ENCODE results near the gene LGALS4.

- no peak for TF ChIP-seq EZH2 (IDR thresholded peaks at IDR 0.05; ENCODE audit: borderline replicate concordance, low read length)
- TF ChIP-seq, protein P1, sequence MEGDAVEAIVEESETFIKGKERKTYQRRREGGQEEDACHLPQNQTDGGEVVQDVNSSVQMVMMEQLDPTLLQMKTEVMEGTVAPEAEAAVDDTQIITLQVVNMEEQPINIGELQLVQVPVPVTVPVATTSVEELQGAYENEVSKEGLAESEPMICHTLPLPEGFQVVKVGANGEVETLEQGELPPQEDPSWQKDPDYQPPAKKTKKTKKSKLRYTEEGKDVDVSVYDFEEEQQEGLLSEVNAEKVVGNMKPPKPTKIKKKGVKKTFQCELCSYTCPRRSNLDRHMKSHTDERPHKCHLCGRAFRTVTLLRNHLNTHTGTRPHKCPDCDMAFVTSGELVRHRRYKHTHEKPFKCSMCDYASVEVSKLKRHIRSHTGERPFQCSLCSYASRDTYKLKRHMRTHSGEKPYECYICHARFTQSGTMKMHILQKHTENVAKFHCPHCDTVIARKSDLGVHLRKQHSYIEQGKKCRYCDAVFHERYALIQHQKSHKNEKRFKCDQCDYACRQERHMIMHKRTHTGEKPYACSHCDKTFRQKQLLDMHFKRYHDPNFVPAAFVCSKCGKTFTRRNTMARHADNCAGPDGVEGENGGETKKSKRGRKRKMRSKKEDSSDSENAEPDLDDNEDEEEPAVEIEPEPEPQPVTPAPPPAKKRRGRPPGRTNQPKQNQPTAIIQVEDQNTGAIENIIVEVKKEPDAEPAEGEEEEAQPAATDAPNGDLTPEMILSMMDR (IDR thresholded peaks at IDR 0.05; ENCODE audit: low read length) = no peak
Measured at GRCh38 chr19:38830039-38830733, 17.4 kb upstream of the LGALS4 start.
